Keratinocyte (primary cell): ENCODE results near the gene ZHX3. TPM values are rescaled to one million over a fixed set of nuclear protein-coding genes. Genes with fewer than 3 reads are reported as not detected.

Experiments used
- DNase-seq: peaks from one replicate; pipeline ENCODE4 v3.0.0-alpha.2; 2011; ENCODE audit warnings: low read depth, missing footprints, low spot score
- FAIRE-seq: peaks from 2 replicates; lab custom pipeline; 2011; peaks lifted over from hg19 to GRCh38; lab: Jason Lieb, UNC
- H2AFZ ChIP-seq: 2 replicates; pipeline ENCODE4 v1.6.0; 2012; ENCODE audit warnings: low read length, control low read depth, inconsistent platforms; ENCODE audit not compliant: control insufficient read depth
- H3K27ac ChIP-seq: 2 replicates; pipeline ENCODE4 v1.5.1; 2011; ENCODE audit warnings: low read length; ENCODE audit not compliant: control insufficient read depth, insufficient read depth
- H3K27me3 ChIP-seq: 3 replicates; pipeline ENCODE4 v1.6.0; 2011; ENCODE audit warnings: low read length; ENCODE audit not compliant: control insufficient read depth, insufficient read depth; ENCODE audit errors: extremely low read depth
- H3K36me3 ChIP-seq, 2 experiments: 2 replicates in 1 of 2; 3 replicates in 1 of 2; pipeline ENCODE4 v1.5.1; 2011; ENCODE audit warnings: low read length in 2 of 2, mild to moderate bottlenecking in 1 of 2; ENCODE audit not compliant: control insufficient read depth in 2 of 2, insufficient read depth in 2 of 2; ENCODE audit errors: extremely low read depth in 1 of 2
- H3K4me1 ChIP-seq: 3 replicates; pipeline ENCODE4 v1.5.1; 2011; ENCODE audit warnings: low read length; ENCODE audit not compliant: control insufficient read depth, insufficient read depth; ENCODE audit errors: extremely low read depth
- H3K4me2 ChIP-seq: 3 replicates; pipeline ENCODE4 v1.6.0; 2011; ENCODE audit warnings: low read depth, low read length; ENCODE audit not compliant: control insufficient read depth, insufficient read depth; ENCODE audit errors: extremely low read depth
- H3K4me3 ChIP-seq, 3 experiments: fragments of 200-600 bp in 1 of 3; sonication (generic) in 1 of 3; 2 replicates in 2 of 3; 3 replicates in 1 of 3; pipeline ENCODE4 v1.5.1; 2011 to 2016; ENCODE audit warnings: low read length in 3 of 3, mild to moderate bottlenecking in 3 of 3, control low read depth in 2 of 3, inconsistent platforms in 1 of 3, low read depth in 1 of 3, mixed read lengths in 1 of 3, mixed run types in 1 of 3, moderate library complexity in 1 of 3; ENCODE audit not compliant: control insufficient read depth in 2 of 3, insufficient read depth in 2 of 3; ENCODE audit errors: extremely low read depth in 1 of 3
- H3K79me2 ChIP-seq: 2 replicates; pipeline ENCODE4 v1.6.0; 2012; ENCODE audit warnings: low read length; ENCODE audit not compliant: control insufficient read depth, insufficient read depth
- H3K9ac ChIP-seq: 3 replicates; pipeline ENCODE4 v1.6.0; 2011; ENCODE audit warnings: low read length; ENCODE audit not compliant: control insufficient read depth, insufficient read depth; ENCODE audit errors: extremely low read depth
- H3K9me1 ChIP-seq: 3 replicates; pipeline ENCODE4 v1.6.0; 2011; ENCODE audit warnings: low read length; ENCODE audit not compliant: control insufficient read depth, insufficient read depth; ENCODE audit errors: extremely low read depth
- H3K9me3 ChIP-seq: 2 replicates; pipeline ENCODE4 v1.5.1; 2012; ENCODE audit warnings: low read depth, low read length; ENCODE audit not compliant: control insufficient read depth
- H4K20me1 ChIP-seq: 3 replicates; pipeline ENCODE4 v1.6.0; 2011; ENCODE audit warnings: low read length; ENCODE audit not compliant: control insufficient read depth, insufficient read depth; ENCODE audit errors: extremely low read depth
- CTCF ChIP-seq, 3 experiments: IDR thresholded peaks in 1 of 3; conservative IDR thresholded peaks in 1 of 3; optimal IDR thresholded peaks in 1 of 3; 2 replicates in 2 of 3; 3 replicates in 1 of 3; pipeline versions ENCODE3 to v1.5.1; 2011; ENCODE audit warnings: low read length in 3 of 3, mild to moderate bottlenecking in 3 of 3, moderate library complexity in 2 of 3, control low read depth in 1 of 3, inconsistent platforms in 1 of 3; ENCODE audit not compliant: insufficient read depth in 2 of 3; ENCODE audit errors: extremely low read depth in 1 of 3
- EZH2 ChIP-seq: IDR thresholded peaks from one replicate; pipeline ENCODE4 v1.6.1; 2012; ENCODE audit warnings: inconsistent platforms, mild to moderate bottlenecking, low read length, moderate library complexity
- dilution Hi-C: fragments of 300-500 bp; cut with MboI; formaldehyde crosslinking; loops from one replicate; pipeline ENCODE4 v1.7.0; 2020; ENCODE audit warnings: low sequenced_read_pairs; ENCODE audit not compliant: extremely low pct_ligation_motif_present
- polyA plus RNA-seq, 5 experiments: library from polyadenylated mRNA; depleted of rRNA in 3 of 5; stranded (reverse) in 3 of 5; stranded (forward) in 1 of 5; unstranded in 1 of 5; fragments of >200 nt; gene quantifications; 1 replicate in 1 of 5; 2 replicates in 3 of 5; 3 replicates in 1 of 5; pipeline versions ENCODE4 v1.2.1 to v1.2.3, GENCODE V29; 2011 to 2012; ENCODE audit warnings: missing spikeins in 2 of 5, low read depth in 1 of 5, low replicate concordance in 1 of 5

Gene ZHX3
- polyA plus RNA-seq, 1 donor (not counting 4 experiments of a cell fraction or from before 2014, with no cell fraction given): 16.5 TPM

- dilution Hi-C loops: no loop called here
- no peak for FAIRE-seq
- Histone ChIP-seq H4K20me1 (no peaks in the 10 kb centered on the region), H3K27me3 (no peaks in the 10 kb centered on the region), H3K4me3 (no peak overlapping the region), H3K9me3 (no peaks in the 10 kb centered on the region), H3K4me2 (no peak overlapping the region), H3K27ac (no peak overlapping the region), H3K9ac (no peak overlapping the region), H2AFZ (no peak overlapping the region), H3K79me2 (peaks cover 48% of the 10 kb centered on the region), H3K36me3 (no peaks in the 10 kb centered on the region), H3K4me1 (peaks cover 11% of the 10 kb centered on the region), H3K9me1 (no peaks in the 10 kb centered on the region)
- no peak for TF ChIP-seq EZH2
- TF ChIP-seq CTCF (optimal IDR thresholded peaks at IDR 0.05 in 1 of 3, IDR thresholded peaks at IDR 0.05 in 1 of 3, conservative IDR thresholded peaks at IDR 0.05 in 1 of 3; ENCODE audit: extremely low read depth in 1 of 3, insufficient read depth in 2 of 3, low read length in 3 of 3): no peak
- no peak for DNase-seq
These were observed 13.5 kb downstream of the ZHX3 start for GRCh38 chr20:41304002-41304401.

GRCh38 chr20:41300886-41301285, 16.6 kb downstream of the ZHX3 start:
- H3K4me3 ChIP-seq: no peak overlapping the region
- dilution Hi-C loops: no loop called here
- FAIRE-seq: no peak

More at GRCh38 chr20:41300886-41301285, 16.6 kb downstream of the ZHX3 start:
- Histone ChIP-seq H3K9me1 (no peaks in the 10 kb centered on the region), H3K9me3 (no peaks in the 10 kb centered on the region), H4K20me1 (no peaks in the 10 kb centered on the region), H3K27me3 (no peaks in the 10 kb centered on the region), H3K4me1 (peaks cover 4% of the 10 kb centered on the region), H3K36me3 (no peaks in the 10 kb centered on the region), H3K4me2 (no peak overlapping the region), H3K9ac (no peak overlapping the region), H2AFZ (no peak overlapping the region), H3K27ac (no peak overlapping the region), H3K79me2 (peaks cover 39% of the 10 kb centered on the region)
- no peak for DNase-seq
- no peak for TF ChIP-seq EZH2
- TF ChIP-seq CTCF (optimal IDR thresholded peaks at IDR 0.05 in 1 of 3, IDR thresholded peaks at IDR 0.05 in 1 of 3, conservative IDR thresholded peaks at IDR 0.05 in 1 of 3; ENCODE audit: extremely low read depth in 1 of 3, insufficient read depth in 2 of 3, low read length in 3 of 3): no peak
